Stimulated activated CD4-positive, alpha-beta T cell treated with anti-CD3 and anti-CD28 coated beads, Interleukin-12 subunit alpha, Interleukin-12 subunit beta, amount 100 ng/mL, for 4 hours (primary cell): ENCODE results near the gene MARCHF5.

ENCODE experiments used
- DNase-seq: peaks from one replicate; pipeline ENCODE4 v3.0.0-alpha.2; 2020

Gene MARCHF5

DNA sequence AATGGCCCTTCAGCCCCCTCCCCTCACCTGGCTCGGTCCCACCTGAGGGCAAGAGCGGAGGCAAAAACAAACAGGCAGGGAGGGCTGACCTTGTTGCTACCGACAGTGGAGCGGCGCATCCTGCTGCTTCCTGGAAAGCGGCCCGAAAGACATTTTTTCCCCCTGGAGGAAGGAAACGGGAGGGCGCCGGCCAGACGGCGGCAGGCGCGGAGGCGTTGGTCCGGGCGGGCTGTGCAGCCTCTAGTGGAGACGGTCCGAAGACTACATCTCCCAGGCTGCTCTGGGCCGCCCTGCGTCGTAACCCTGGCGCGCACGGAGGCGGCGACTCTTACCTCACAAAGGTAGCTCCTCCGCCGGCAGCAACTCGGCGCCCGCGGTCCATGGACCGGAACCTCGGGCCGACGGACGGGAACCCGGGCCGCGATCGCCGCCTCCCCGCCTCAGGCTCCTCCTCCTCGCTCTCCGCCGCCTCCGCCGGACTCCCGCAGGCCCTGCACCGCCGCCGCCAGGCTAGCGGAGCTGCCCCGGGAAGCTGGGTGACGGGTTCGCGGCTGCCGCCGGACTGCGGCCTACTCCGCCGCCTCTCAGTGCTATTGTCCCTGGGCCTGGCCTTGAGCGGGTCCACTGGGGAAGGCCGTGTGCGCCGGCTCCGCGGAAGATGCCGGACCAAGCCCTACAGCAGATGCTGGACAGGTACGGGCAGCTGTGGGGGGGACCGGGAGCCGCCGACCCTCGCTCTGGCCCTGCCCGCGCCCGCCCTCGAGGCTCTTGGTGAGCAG, at the start of gene MARCHF5, which contains the start of gene CPEB3:
MARCHF5 (plus strand) TSS at position 331 of the 779 bp plus-strand sequence; CDS start at position 659, 328 bp downstream.
CPEB3 (minus strand) TSS at position 242 of the 779 bp plus-strand sequence. CDS start 50,728 bp downstream, outside the sequence.
- peak; percentile 87 for DNase-seq

GRCh38 chr10:92241501-92241900, 49.5 kb upstream of the MARCHF5 start:
- DNase-seq = no peak

GRCh38 chr10:92242380-92242779, 48.6 kb upstream of the MARCHF5 start:
- DNase-seq = no peak

DNA sequence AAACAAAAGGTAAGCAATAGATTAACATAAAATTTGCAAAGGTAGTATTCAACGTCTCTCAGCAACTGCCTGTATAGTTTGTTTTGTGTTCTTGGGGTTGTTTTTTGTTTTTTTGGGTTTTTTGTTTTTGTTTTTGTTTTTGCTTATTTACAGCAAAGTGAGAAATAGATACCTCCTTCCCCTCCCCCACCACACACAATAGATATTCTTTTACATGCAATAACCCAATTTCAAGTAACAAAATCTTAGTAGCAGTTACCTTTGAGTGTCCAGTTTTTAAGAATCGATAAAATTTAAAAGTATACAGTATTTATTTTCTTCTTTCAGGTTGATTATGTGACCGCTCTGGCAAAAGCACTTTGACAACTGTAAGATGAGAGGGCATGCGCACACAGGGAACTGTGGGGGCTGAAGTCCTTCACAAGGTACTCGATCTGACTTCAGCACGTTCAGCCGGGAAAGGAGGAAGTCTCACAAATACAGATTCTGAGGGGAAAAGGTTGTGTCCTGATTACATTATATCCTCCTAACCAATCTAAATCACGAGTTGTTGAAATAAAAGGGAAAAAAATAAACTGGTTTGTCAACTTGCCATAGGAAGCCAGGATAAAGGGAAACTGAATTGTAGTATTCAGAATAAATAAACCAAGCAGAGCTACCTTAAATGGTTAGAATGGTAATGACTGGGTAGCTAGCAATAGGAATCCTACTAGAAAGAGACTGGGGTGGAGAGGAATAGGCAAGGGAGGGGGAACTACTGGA, 47.9 kb upstream of the MARCHF5 start:
- DNase-seq = peak; percentile 37

DNA sequence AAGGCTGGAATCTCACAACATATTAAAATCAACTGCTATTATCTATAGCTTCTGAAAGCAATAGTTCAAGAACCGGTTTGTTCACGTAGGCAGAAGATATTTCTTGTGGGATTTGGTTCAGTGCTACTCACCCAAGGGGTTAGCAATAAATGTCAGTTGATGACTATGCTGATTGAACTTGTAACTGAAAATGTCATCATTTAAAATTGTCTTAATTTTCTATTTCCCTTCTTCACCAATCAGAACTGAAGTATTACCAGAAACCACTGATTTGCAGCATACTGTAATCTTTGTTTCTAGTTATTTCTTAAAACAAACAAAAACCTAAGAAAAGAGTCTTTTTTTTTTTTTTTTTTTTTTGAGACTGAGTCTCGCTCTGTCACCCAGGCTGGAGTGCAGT, 46.2 kb upstream of the MARCHF5 start:
- no peak for DNase-seq

GRCh38 chr10:92248566-92248965, 42.4 kb upstream of the MARCHF5 start:
- no peak for DNase-seq

DNA sequence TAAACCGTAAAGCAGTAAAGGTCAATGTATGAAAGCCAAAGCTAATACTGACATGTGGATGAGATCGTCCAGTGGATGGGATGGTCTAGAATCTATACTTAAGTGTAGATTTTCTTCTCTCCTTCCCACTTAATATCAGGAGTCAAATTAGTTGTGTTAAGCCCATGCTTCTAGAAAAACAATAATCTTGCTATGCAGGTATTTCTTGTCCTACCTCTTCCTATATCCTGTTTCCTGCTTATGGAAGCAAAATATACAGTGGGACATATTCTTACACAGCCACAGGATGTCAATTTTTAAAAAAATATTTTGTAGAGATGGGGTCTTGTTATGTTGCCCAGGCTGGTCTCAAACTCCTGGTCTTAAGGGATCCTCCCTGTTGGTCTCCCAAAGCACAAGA, 27.6 kb upstream of the MARCHF5 start:
- DNase-seq = no peak

- no peak for DNase-seq
These were observed 26.7 kb upstream of the MARCHF5 start for GRCh38 chr10:92264249-92264648.

DNA sequence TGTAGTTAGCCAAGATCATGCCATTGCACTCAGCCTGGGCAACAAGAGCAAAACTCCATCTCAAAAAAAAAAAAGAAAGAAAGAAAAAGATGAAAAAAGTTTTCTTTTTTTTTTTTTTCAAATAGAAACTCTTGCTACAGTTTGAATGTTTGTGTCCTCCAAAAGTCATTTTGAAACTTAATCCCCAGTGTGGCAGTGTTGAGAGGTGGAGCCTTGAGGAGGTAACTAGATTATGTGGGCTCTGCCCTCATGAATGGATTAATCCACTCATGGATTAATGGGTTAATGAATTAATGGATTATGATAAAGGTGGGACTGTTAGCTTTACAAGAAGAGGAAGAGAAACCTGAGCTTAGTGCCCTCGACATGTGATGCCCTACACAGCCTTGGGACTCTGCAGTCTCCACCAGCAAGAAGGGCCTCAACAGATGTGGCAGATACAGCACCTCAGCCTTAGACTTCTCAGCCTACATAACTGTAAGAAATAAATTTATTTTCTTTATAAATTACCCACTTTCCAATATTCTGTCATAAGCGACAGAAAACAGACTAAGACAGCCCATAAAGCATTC, 25.2 kb upstream of the MARCHF5 start:
- DNase-seq = no peak

GRCh38 chr10:92267343-92267742, 23.6 kb upstream of the MARCHF5 start:
- no peak for DNase-seq

- no peak for DNase-seq
These were observed 22.2 kb upstream of the MARCHF5 start for GRCh38 chr10:92268748-92269147.

GRCh38 chr10:92274071-92274470, 16.9 kb upstream of the MARCHF5 start:
- no peak for DNase-seq

DNA sequence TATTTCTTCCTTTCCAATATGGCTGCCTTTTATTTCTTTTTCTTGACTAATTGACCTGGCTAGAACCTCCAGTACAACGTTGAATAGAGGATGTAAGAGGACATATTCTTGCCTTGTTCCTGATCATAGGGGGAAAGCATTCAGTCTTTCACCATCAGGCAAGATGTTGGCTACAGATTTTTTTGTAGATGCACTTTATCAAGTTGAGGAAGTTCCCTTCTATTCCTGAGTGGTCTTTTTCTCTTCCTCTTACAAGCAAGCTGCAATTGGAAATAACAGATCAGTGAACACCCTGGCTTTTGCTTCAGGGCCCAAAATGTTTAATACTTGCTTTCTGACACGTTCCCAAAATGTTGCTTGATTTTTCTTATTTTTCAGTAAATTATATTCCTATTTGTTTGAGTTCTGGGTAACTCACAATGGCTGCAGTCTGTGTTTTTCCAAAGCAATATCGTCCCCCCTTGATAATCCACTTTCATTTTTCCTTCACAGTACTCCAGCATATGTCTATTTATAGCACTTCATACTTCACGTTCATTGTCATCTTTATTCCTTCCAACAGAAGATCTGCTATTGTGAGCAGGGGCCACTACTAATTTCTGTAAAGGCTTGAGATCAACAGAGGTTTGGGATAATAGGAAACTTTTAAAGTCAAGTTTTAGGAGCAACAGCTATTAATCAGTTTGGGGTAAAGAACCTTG, 11.8 kb upstream of the MARCHF5 start:
- no peak for DNase-seq

DNA sequence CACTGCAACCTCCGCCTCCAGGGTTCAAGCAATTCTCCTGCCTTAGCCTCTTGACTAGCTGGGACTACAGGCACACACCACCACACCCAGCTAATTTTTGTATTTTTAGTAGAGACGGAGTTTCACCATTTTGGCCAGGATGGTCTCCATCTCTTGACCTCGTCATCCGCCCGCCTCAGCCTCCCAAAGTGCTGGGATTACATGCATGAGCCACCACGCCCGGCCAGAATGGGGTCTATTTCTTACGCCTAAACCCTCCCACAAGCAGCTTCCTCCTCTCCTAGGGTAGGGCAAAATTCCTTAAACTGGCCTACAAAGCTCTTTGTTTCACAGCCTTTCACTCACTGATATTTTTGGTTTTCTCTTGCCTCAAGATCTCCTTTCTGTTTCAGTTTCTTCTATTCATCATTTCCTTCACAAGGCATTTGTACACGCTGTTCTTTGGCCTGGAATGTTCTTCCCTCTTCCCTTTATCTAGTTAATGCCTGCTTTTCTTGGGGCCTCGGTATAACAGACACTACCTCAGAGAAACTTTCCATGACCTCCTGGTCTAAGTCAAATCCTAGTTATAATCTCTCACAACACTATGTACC, 6.8 kb upstream of the MARCHF5 start:
- DNase-seq = no peak

DNA sequence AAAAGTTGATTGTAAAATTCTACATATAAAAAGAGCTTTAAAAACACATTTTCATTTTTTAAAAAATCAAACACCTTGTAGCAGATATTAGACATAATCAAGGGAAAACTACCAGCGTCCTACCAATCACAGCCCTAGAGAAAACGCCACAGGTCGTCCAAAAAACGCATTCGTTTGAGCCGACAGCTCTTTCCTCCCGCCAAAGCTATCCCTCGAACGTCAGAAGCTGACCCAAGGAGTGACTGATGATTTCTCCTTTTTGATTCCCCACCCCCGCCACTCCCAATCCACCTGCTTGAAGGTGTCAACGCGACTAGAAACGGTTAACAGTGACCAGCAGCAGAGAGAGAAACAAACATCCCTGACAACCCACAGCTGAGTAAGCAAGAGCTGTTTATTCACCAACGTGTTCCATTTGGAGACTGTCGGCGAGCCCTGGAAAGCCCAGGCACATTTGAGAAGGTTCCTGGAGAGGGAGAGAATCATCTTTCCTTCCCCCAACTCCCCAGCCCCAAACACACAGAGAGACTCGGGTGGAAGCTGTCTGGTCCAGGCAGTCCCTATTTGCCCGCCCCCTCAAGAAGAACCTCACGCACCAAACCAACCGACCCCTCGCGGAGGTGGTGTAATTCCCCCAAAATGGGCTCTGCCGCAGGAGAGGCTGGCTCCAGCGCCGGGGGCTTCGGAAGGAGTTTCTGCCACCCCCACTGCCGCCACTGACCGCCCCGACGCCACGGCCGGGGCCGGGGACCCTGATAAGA, 711 bp upstream of the MARCHF5 start:
- peak; percentile 18 for DNase-seq

DNA sequence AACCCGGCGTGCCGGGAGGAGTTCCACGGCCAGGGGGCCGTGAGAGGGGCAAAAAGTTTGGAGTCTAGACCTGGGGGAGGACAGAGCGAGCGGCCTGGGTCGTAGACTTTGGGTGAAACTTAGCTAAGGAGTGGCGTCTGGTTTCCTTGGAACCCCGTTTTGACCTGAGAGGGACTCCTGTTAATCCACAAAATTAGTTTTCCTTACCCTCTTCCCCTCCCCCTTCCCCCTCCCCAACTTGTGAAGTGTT, 574 bp downstream of the MARCHF5 start:
- DNase-seq = no peak

- peak; percentile 22 for DNase-seq
These were observed 1.2 kb downstream of the MARCHF5 start for GRCh38 chr10:92291921-92292845.

GRCh38 chr10:92298487-92298886, 7.5 kb downstream of the MARCHF5 start:
- DNase-seq = no peak

GRCh38 chr10:92303096-92303495, 12.1 kb downstream of the MARCHF5 start:
- DNase-seq = no peak

- no peak for DNase-seq
These were observed 13.1 kb downstream of the MARCHF5 start for GRCh38 chr10:92304061-92304460.
